Ishikawa (cell line): Measurements from ENCODE around the gene CDR2L.

Experiments
- CEBPB ChIP-seq: IDR thresholded peaks from 2 replicates; pipeline ENCODE4 v1.6.1; 2012
- CREB1 ChIP-seq: IDR thresholded peaks from 2 replicates; pipeline ENCODE4 v1.6.1; 2012; ENCODE audit warnings: low read depth
- EGR1 ChIP-seq: IDR thresholded peaks from 2 replicates; pipeline ENCODE4 v1.6.1; 2012
- EP300 ChIP-seq: IDR thresholded peaks from 2 replicates; pipeline ENCODE4 v1.6.1; 2012; ENCODE audit warnings: borderline replicate concordance
- FOXM1 ChIP-seq: IDR thresholded peaks from 2 replicates; pipeline ENCODE4 v1.6.1; 2012; ENCODE audit warnings: low read depth, borderline replicate concordance
- NFIC ChIP-seq: IDR thresholded peaks from 2 replicates; pipeline ENCODE4 v1.6.1; 2012
- RAD21 ChIP-seq: IDR thresholded peaks from 2 replicates; pipeline ENCODE4 v1.6.1; 2012; ENCODE audit warnings: low read depth
- TAF1 ChIP-seq: IDR thresholded peaks from 2 replicates; pipeline ENCODE4 v1.6.1; 2012; ENCODE audit warnings: low read depth, mild to moderate bottlenecking
- TCF12 ChIP-seq: IDR thresholded peaks from 2 replicates; pipeline ENCODE4 v1.6.1; 2012; ENCODE audit warnings: low read depth
- TEAD4 ChIP-seq: IDR thresholded peaks from 2 replicates; pipeline ENCODE4 v1.6.1; 2012
- YY1 ChIP-seq: IDR thresholded peaks from 2 replicates; pipeline ENCODE4 v1.6.1; 2012; ENCODE audit warnings: low read depth
- ZBTB7A ChIP-seq: IDR thresholded peaks from 2 replicates; pipeline ENCODE4 v1.6.1; 2012; ENCODE audit warnings: low read depth
- TF ChIP-seq, protein P1 (sequence below): IDR thresholded peaks from 2 replicates; pipeline ENCODE4 v1.6.1; 2012
- TF ChIP-seq, protein P2 (sequence below): IDR thresholded peaks from 2 replicates; pipeline ENCODE4 v1.6.1; 2012
- TF ChIP-seq, protein P3 (sequence below): IDR thresholded peaks from 2 replicates; pipeline ENCODE4 v1.6.1; 2012; ENCODE audit warnings: low read depth, mild to moderate bottlenecking

Gene CDR2L

DNA sequence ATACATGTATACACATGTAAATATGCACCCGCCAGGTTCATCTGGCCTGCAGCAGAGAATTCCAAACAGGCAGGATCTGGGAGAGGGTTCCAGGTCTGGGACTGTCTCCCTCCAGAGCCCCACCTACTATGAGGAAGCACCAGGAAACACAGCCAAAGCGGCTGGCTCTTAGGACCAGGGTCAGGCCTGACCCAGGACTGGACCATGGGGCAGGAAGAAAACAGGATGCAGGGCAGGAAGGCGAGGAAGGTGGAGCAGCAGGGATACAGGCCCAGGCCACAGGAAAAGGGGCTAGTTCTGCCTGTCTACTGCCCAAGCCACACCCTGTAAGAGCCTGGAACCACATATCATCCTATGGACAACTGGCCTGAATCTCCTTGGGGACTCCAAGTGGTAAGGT lies 17.0 kb upstream of the CDR2L start:
- TF ChIP-seq YY1 (no peak), TAF1 (no peak), ZBTB7A (no peak), TEAD4 (no peak), NFIC (no peak), EGR1 (no peak), EP300 (no peak), CREB1 (no peak), CEBPB (no peak), RAD21 (no peak), TCF12 (no peak), FOXM1 (no peak)
- TF ChIP-seq, protein P1, sequence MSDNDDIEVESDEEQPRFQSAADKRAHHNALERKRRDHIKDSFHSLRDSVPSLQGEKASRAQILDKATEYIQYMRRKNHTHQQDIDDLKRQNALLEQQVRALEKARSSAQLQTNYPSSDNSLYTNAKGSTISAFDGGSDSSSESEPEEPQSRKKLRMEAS = no peak
- TF ChIP-seq, protein P2, sequence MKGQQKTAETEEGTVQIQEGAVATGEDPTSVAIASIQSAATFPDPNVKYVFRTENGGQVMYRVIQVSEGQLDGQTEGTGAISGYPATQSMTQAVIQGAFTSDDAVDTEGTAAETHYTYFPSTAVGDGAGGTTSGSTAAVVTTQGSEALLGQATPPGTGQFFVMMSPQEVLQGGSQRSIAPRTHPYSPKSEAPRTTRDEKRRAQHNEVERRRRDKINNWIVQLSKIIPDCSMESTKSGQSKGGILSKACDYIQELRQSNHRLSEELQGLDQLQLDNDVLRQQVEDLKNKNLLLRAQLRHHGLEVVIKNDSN = no peak

DNA sequence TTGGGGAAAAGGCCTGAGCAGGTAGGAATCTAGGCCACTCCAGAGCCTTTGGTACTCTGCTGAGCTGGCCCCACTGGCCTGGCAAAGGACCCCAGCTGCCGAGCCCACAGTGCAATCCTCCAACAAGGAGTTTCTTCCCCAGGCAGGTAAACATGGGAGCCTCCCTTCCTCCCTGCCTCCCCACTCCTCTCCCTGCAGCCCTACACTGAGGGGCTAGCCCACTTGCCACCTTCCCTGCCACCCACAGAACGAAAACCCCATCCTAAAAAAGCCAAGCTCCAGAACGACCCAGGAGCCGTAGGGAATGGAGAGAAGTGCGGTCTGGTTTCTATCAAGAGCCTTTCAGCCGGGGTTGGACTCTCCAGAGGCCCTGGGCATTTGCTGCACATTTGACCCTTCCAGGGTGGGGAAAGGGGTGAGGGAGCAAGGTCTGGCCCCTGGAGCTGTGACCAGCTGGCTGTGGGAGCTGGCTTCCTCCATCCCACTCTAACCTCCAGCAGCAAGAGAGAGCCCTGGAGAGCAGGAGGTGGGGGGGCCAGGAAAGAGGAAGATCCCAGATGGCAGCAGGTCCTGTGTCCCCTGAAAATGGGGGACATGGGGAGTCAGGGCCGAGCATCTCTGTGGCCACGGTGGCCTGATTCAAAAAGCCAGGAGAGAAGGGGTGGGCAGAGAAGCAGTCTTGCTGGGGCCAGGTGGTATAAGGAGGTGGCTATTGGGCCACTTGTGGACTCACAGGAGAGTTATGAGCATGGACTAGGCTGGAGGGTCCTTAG lies 16.2 kb upstream of the CDR2L start:
- TF ChIP-seq ZBTB7A (no peak), YY1 (no peak), CEBPB (no peak), TEAD4 (no peak), TAF1 (no peak), RAD21 (no peak), NFIC (no peak), EGR1 (no peak), FOXM1 (no peak), EP300 (no peak), TCF12 (no peak), CREB1 (no peak)
- TF ChIP-seq, protein P2 = no peak
- TF ChIP-seq, protein P1 = no peak
- TF ChIP-seq, protein P3, sequence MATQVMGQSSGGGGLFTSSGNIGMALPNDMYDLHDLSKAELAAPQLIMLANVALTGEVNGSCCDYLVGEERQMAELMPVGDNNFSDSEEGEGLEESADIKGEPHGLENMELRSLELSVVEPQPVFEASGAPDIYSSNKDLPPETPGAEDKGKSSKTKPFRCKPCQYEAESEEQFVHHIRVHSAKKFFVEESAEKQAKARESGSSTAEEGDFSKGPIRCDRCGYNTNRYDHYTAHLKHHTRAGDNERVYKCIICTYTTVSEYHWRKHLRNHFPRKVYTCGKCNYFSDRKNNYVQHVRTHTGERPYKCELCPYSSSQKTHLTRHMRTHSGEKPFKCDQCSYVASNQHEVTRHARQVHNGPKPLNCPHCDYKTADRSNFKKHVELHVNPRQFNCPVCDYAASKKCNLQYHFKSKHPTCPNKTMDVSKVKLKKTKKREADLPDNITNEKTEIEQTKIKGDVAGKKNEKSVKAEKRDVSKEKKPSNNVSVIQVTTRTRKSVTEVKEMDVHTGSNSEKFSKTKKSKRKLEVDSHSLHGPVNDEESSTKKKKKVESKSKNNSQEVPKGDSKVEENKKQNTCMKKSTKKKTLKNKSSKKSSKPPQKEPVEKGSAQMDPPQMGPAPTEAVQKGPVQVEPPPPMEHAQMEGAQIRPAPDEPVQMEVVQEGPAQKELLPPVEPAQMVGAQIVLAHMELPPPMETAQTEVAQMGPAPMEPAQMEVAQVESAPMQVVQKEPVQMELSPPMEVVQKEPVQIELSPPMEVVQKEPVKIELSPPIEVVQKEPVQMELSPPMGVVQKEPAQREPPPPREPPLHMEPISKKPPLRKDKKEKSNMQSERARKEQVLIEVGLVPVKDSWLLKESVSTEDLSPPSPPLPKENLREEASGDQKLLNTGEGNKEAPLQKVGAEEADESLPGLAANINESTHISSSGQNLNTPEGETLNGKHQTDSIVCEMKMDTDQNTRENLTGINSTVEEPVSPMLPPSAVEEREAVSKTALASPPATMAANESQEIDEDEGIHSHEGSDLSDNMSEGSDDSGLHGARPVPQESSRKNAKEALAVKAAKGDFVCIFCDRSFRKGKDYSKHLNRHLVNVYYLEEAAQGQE = no peak

DNA sequence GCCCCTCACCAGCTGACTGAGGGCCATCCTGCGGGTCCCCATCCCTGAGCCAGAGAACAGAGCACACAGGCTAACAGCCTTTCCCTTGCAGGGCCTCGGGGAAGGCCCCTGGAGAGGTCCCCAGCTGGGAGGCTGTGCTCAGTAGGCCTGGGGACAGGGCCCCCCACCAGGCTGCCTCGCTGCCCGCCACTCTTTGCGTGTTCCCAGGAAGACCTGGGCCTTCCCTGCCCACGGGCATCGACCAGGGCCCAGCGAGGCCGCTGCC lies 15.7 kb upstream of the CDR2L start:
- no peak for TF ChIP-seq CEBPB
- TF ChIP-seq TEAD4 = no peak
- TF ChIP-seq, protein P1 = no peak
- TF ChIP-seq TCF12 = no peak
- TF ChIP-seq FOXM1 = no peak
- TF ChIP-seq, protein P2 = no peak
- no peak for TF ChIP-seq YY1
- TF ChIP-seq ZBTB7A = no peak; the same call in 1 of the 2 replicates
- no peak for TF ChIP-seq RAD21
- TF ChIP-seq EP300 = no peak
- TF ChIP-seq EGR1 = no peak
- no peak for TF ChIP-seq NFIC
- no peak for TF ChIP-seq CREB1
- no peak for TF ChIP-seq TAF1
- TF ChIP-seq, protein P3 = no peak

DNA sequence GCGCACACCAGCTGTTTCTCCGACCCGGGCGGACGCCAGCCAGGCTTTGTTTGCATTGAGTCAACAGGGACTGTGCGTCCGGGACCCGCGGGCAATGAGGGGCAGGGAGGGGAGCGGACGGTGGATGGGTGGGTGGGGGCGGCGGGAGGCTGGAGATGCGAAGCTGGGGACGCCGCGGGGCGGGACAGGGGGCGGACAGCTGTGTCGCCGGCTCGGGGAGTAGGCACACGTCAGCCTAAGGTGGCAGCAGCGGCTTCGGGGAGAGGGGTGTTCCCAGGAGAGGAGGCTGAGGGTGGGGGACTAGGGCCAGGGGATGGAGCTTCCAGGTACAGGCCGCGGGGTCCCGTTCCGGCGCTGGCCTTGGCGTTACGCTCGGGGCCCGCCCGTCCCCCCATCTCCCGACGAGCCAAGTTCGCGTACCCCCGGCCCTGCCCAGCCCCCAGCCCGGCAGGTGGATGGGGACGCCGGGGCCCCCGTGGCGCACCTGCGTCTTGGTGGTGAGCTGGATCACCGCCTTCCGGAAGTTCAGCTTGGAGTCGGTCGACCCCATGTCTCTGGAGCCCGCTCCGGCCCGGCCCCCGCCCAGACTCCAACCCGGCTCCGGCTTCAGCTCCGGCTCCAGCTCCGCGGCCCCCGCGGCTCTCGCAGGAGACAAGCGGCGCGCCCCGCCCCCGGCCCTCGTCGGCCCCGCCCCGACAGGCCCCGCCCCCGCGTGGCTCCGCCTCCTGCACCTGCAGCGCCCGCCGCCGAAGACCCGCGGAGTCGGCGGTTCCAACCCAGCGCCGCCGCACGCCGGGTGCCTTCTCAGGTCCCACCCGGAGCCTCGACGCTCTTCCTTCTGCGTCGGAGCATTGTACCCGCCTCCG lies 15.1 kb upstream of the CDR2L start, which contains the start of gene HID1:
TSS of gene HID1 (minus strand) at position 653 of the 866 bp plus-strand sequence. CDS start at position 550, 103 bp downstream.
- TF ChIP-seq, protein P3 = no peak
- TF ChIP-seq ZBTB7A (peak; percentile 85; the same call in 1 of the 2 replicates), NFIC (no peak), CREB1 (no peak), CEBPB (no peak), TEAD4 (no peak), RAD21 (no peak), YY1 (no peak), FOXM1 (no peak), EP300 (peak; percentile 36), TAF1 (no peak), TCF12 (peak; percentile 68), EGR1 (no peak; the same call in none of the 2 replicates)
- TF ChIP-seq, protein P2 = no peak
- TF ChIP-seq, protein P1 = peak; percentile 76
